Measurements from ENCODE around the gene SALL1. TPM values are rescaled to one million over a fixed set of nuclear protein-coding genes. Genes with fewer than 3 reads are reported as not detected.

Gene SALL1
- total and polyA plus RNA-seq, 9 of the 15 experiments (the other 6 are each of a cell fraction or from before 2014, with no cell fraction given), result not detected

- intact Hi-C loops (cut with micrococcal nuclease) (no loop called here), in situ Hi-C loops (cut with MboI) (no loop called here)
- ATAC-seq (no peak), DNase-seq (ENCODE audit: extremely low read depth in 1 of 4, low spot score in 3 of 4) (no peak), FAIRE-seq (no peak)
- POLR2A ChIA-PET, result no interaction called here
- no peak overlapping the region for H3K4me2 ChIP-seq (ENCODE audit: insufficient read depth, low read length)
- no peaks in the 10 kb centered on the region for H3K4me1 ChIP-seq (replicated peaks in 1 of 2; ENCODE audit: control insufficient read depth in 2 of 2, insufficient read depth in 2 of 2, low read length in 2 of 2)
- no peaks in the 10 kb centered on the region for H3K36me3 ChIP-seq (ENCODE audit: control insufficient read depth, insufficient read depth, low read length)
- no peak overlapping the region for H2AFZ ChIP-seq (ENCODE audit: low read depth, low read length)
- H3K9ac ChIP-seq (ENCODE audit: insufficient read depth in 1 of 2, low read depth in 2 of 2, low read length in 2 of 2), result no peak overlapping the region
- no peaks in the 10 kb centered on the region for H3K79me2 ChIP-seq (ENCODE audit: control insufficient read depth, insufficient read depth, low read length)
- WGBS (ENCODE audit: insufficient coverage, low coverage, missing lambda C conversion rate), result 1% methylated on average over 46 of the region's 50 CpGs
- BruUV-seq (replicated peaks), result no TSS peak
- no peaks in the 10 kb centered on the region; a peak in 2 of 5 replicates for H3K27me3 ChIP-seq (ENCODE audit: control insufficient read depth in 2 of 2, insufficient read depth in 2 of 2, low read length in 2 of 2)
- no peaks in the 10 kb centered on the region for H4K20me1 ChIP-seq (replicated peaks; ENCODE audit: control insufficient read depth, insufficient read depth, low read length)
- CTCF ChIA-PET (ENCODE audit: low intra/inter-chr PET ratio), result no interaction called here
- H3K9me3 ChIP-seq (replicated peaks; ENCODE audit: control insufficient read depth, insufficient read depth, low read depth, low read length), result no peaks in the 10 kb centered on the region
- H3K9me1 ChIP-seq (ENCODE audit: control insufficient read depth, insufficient read depth, low read length), result no peaks in the 10 kb centered on the region
- no peak overlapping the region for H3K4me3 ChIP-seq
- no peak overlapping the region for H3K27ac ChIP-seq (ENCODE audit: extremely low read depth, low read depth, low read length)
- TF ChIP-seq MIER1 (IDR thresholded peaks at IDR 0.05; ENCODE audit: low read depth), result no peak
- TF ChIP-seq ETS1 (conservative IDR thresholded peaks at IDR 0.05; ENCODE audit: control insufficient read depth, low read depth, low read length), result no peak
- TF ChIP-seq, protein P1, sequence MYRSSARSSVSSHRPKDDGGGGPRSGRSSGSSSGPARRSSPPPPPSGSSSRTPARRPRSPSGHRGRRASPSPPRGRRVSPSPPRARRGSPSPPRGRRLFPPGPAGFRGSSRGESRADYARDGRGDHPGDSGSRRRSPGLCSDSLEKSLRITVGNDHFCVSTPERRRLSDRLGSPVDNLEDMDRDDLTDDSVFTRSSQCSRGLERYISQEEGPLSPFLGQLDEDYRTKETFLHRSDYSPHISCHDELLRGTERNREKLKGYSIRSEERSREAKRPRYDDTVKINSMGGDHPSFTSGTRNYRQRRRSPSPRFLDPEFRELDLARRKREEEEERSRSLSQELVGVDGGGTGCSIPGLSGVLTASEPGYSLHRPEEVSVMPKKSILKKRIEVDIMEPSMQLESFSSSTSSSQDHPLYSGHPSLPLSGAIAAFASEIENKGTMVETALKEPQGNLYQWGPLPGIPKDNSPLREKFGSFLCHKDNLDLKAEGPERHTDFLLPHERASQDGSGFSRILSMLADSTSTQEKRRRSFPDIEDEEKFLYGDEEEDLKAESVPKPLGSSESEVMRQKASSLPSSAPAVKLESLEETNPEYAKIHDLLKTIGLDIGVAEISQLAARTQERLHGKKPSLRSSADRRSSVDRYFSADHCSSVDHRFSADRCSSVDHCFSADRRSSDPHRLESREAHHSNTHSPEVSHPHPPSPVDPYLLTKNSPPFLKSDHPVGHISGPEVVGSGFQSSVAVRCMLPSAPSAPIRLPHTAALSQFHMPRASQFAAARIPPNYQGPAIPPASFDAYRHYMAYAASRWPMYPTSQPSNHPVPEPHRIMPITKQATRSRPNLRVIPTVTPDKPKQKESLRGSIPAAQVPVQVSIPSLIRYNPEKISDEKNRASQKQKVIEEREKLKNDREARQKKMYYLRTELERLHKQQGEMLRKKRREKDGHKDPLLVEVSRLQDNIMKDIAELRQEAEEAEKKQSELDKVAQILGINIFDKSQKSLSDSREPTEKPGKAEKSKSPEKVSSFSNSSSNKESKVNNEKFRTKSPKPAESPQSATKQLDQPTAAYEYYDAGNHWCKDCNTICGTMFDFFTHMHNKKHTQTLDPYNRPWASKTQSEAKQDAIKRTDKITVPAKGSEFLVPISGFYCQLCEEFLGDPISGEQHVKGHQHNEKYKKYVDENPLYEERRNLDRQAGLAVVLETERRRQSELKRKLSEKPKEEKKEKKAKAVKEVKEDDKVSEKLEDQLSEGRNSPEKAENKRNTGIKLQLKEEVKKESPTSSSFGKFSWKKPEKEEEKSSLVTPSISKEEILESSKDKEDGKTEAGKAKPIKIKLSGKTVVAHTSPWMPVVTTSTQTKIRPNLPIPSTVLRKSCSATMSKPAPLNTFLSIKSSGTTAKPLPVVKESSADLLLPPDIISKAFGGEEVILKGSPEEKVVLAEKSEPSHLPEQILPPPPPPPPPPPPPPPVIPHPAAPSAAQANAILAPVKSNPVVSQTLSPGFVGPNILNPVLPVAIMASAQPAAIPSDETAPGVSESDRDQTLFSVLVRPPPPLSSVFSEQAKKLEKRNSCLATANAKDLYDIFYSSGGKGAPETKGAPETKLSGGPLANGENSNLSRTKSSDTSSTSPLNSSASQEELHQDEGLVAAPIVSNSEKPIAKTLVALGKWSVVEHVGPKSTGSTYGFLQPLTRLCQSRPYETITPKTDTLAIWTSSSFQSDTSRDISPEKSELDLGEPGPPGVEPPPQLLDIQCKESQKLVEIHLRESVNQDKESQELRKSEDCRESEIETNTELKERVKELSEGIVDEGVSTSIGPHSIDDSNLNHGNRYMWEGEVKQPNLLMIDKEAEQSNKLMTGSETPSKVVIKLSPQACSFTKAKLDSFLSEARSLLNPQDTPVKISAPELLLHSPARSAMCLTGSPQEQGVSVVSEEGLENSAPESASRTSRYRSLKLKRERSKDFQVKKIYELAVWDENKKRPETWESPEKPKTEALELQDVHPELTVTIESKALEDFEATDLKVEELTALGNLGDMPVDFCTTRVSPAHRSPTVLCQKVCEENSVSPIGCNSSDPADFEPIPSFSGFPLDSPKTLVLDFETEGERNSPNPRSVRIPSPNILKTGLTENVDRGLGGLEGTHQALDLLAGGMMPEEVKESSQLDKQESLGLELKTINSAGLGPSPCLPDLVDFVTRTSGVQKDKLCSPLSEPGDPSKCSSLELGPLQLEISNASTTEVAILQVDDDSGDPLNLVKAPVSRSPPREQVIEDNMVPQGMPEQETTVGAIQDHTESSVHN (IDR thresholded peaks at IDR 0.05; ENCODE audit: borderline replicate concordance in 1 of 2, low read depth in 1 of 2), result no peak
- no peak for TF ChIP-seq KLF16 (IDR thresholded peaks at IDR 0.05)
- no peak for TF ChIP-seq NR2F6 (CRISPR knock-in tag; IDR thresholded peaks at IDR 0.05)
- TF ChIP-seq ZNF444 (CRISPR knock-in tag; IDR thresholded peaks at IDR 0.05), result no peak
- no peak for TF ChIP-seq KDM2B (CRISPR knock-in tag; IDR thresholded peaks at IDR 0.05)
- no peak for TF ChIP-seq MBD2 (IDR thresholded peaks at IDR 0.05; ENCODE audit: borderline replicate concordance, low read depth)
- no peak for TF ChIP-seq CHCHD3 (CRISPR knock-in tag; IDR thresholded peaks at IDR 0.05)
- TF ChIP-seq SREBF1 (IDR thresholded peaks at IDR 0.05; ENCODE audit: borderline replicate concordance, low read depth, low read length), result no peak
- TF ChIP-seq ILF3 (IDR thresholded peaks at IDR 0.05; ENCODE audit: borderline replicate concordance), result no peak
- TF ChIP-seq, protein P2, sequence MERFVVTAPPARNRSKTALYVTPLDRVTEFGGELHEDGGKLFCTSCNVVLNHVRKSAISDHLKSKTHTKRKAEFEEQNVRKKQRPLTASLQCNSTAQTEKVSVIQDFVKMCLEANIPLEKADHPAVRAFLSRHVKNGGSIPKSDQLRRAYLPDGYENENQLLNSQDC (CRISPR knock-in tag; IDR thresholded peaks at IDR 0.05), result no peak
These were observed 37.6 kb downstream of the SALL1 start for GRCh38 chr16:51113236-51114125.

Measured in K562 (cell line).